ENCODE results near the gene SMYD3. TPM values are rescaled to one million over a fixed set of nuclear protein-coding genes. Genes with fewer than 3 reads are reported as not detected.

The SMYD3 gene
- polyA plus RNA-seq, 1 donor from 2014 or later = 48.6 TPM

- Histone ChIP-seq H3K79me2 (replicated peaks; ENCODE audit: insufficient read depth, low read length) (no peaks in the 10 kb centered on the region), H3K36me3 (ENCODE audit: insufficient read depth, low read length) (no peaks in the 10 kb centered on the region), H3K27ac (ENCODE audit: low read length) (no peak overlapping the region), H3K9me2 (ENCODE audit: insufficient read depth, low read length) (no peaks in the 10 kb centered on the region), H3K4me3 (ENCODE audit: low read length) (no peak overlapping the region), H3K27me3 (ENCODE audit: insufficient read depth, low read depth, low read length) (no peaks in the 10 kb centered on the region), H3K9ac (ENCODE audit: low read length) (no peak overlapping the region), H3F3A (ENCODE audit: insufficient read depth, low read length, poor library complexity, severe bottlenecking) (no peaks in the 10 kb centered on the region), H2AFZ (ENCODE audit: low read depth, low read length) (no peak overlapping the region), H3K9me3 (ENCODE audit: low read length) (no peaks in the 10 kb centered on the region), H4K20me1 (ENCODE audit: insufficient read depth) (no peaks in the 10 kb centered on the region), H3K4me2 (ENCODE audit: low read length) (no peak overlapping the region)
- no peak for TF ChIP-seq RAD21 (conservative IDR thresholded peaks at IDR 0.05)
- TF ChIP-seq SMC3 (conservative IDR thresholded peaks at IDR 0.05; ENCODE audit: poor library complexity) = no peak
- no peak for TF ChIP-seq TAF1 (IDR thresholded peaks at IDR 0.05; ENCODE audit: low read depth)
- TF ChIP-seq EZH2 (IDR thresholded peaks at IDR 0.05; ENCODE audit: borderline replicate concordance, insufficient read depth, low read length, poor library complexity, severe bottlenecking) = no peak
- no peak for TF ChIP-seq MXI1 (conservative IDR thresholded peaks at IDR 0.05; ENCODE audit: poor library complexity, severe bottlenecking)
- TF ChIP-seq CTCF (IDR thresholded peaks at IDR 0.05; ENCODE audit: poor library complexity, severe bottlenecking) = no peak
- TF ChIP-seq POLR2AphosphoS5 (IDR thresholded peaks at IDR 0.05) = no peak
- no peak for TF ChIP-seq REST (IDR thresholded peaks at IDR 0.05; ENCODE audit: borderline replicate concordance)
- TF ChIP-seq EP300 (conservative IDR thresholded peaks at IDR 0.05; ENCODE audit: poor library complexity, severe bottlenecking) = no peak
These were observed 86.8 kb downstream of the SMYD3 start for GRCh38 chr1:246420300-246420699.

- H3K9me2 ChIP-seq (ENCODE audit: insufficient read depth, low read length) = no peaks in the 10 kb centered on the region
- no peaks in the 10 kb centered on the region for H3K9me3 ChIP-seq (ENCODE audit: low read length)
- no peak overlapping the region for H3K27ac ChIP-seq (ENCODE audit: low read length)
- no peaks in the 10 kb centered on the region for H4K20me1 ChIP-seq (ENCODE audit: insufficient read depth)
- H3K4me3 ChIP-seq (ENCODE audit: low read length) = no peak overlapping the region
- H3F3A ChIP-seq (ENCODE audit: insufficient read depth, low read length, poor library complexity, severe bottlenecking) = no peaks in the 10 kb centered on the region
- H3K27me3 ChIP-seq (ENCODE audit: insufficient read depth, low read depth, low read length) = no peaks in the 10 kb centered on the region
- no peaks in the 10 kb centered on the region for H3K79me2 ChIP-seq (replicated peaks; ENCODE audit: insufficient read depth, low read length)
- no peak overlapping the region for H3K9ac ChIP-seq (ENCODE audit: low read length)
- no peak overlapping the region for H2AFZ ChIP-seq (ENCODE audit: low read depth, low read length)
- H3K4me2 ChIP-seq (ENCODE audit: low read length) = no peak overlapping the region
- H3K36me3 ChIP-seq (ENCODE audit: insufficient read depth, low read length) = no peaks in the 10 kb centered on the region
- no peak for TF ChIP-seq SMC3 (conservative IDR thresholded peaks at IDR 0.05; ENCODE audit: poor library complexity)
- TF ChIP-seq REST (IDR thresholded peaks at IDR 0.05; ENCODE audit: borderline replicate concordance) = no peak
- no peak for TF ChIP-seq CTCF (IDR thresholded peaks at IDR 0.05; ENCODE audit: poor library complexity, severe bottlenecking)
- no peak for TF ChIP-seq TAF1 (IDR thresholded peaks at IDR 0.05; ENCODE audit: low read depth)
- TF ChIP-seq POLR2AphosphoS5 (IDR thresholded peaks at IDR 0.05) = no peak
- TF ChIP-seq EP300 (conservative IDR thresholded peaks at IDR 0.05; ENCODE audit: poor library complexity, severe bottlenecking) = no peak
These were observed 88.3 kb downstream of the SMYD3 start for GRCh38 chr1:246418565-246419312.

All from neural cell (in vitro differentiated cells).